Astrocyte of the cerebellum (primary cell): ENCODE data around the gene FGR.

ENCODE experiments used
- DNase-seq: peaks from one replicate; pipeline ENCODE4 v3.0.0-alpha.2; 2011; ENCODE audit warnings: low read depth
- H3K4me3 ChIP-seq: 2 replicates; pipeline ENCODE4 v1.5.1; 2011; ENCODE audit warnings: mild to moderate bottlenecking, low read depth, low read length, moderate library complexity
- CTCF ChIP-seq: IDR thresholded peaks from 2 replicates; pipeline ENCODE4 v1.5.1; 2012; ENCODE audit warnings: low read length, low read depth, moderate library complexity, mild to moderate bottlenecking; ENCODE audit errors: missing control alignments
- in situ Hi-C: cut with HindIII; loops from 2 replicates; pipeline ENCODE4 v1.10.0; 2017; ENCODE audit warnings: low sequenced_read_pairs

The FGR gene

GRCh38 chr1:27585684-27586083 is 49.3 kb downstream of the FGR start:
- in situ Hi-C loops: no loop called here
- no peak overlapping the region for H3K4me3 ChIP-seq
- no peak for DNase-seq
- TF ChIP-seq CTCF: no peak

GRCh38 chr1:27584453-27584852 is 50.5 kb downstream of the FGR start:
- H3K4me3 ChIP-seq: no peak overlapping the region
- no peak for DNase-seq
- in situ Hi-C loops: no loop called here
- no peak for TF ChIP-seq CTCF

GRCh38 chr1:27583479-27583878 is 51.5 kb downstream of the FGR start:
- in situ Hi-C loops: no loop called here
- no peak overlapping the region for H3K4me3 ChIP-seq
- no peak for TF ChIP-seq CTCF
- no peak for DNase-seq

- DNase-seq: no peak
- no peak overlapping the region for H3K4me3 ChIP-seq
- no peak for TF ChIP-seq CTCF
- in situ Hi-C loops: no loop called here
Measured at GRCh38 chr1:27581823-27582243, 53.2 kb downstream of the FGR start.

GRCh38 chr1:27577504-27578188 is 57.3 kb downstream of the FGR start:
- no peak overlapping the region for H3K4me3 ChIP-seq
- in situ Hi-C loops: no loop called here
- no peak for DNase-seq
- no peak for TF ChIP-seq CTCF

- DNase-seq: no peak
- H3K4me3 ChIP-seq: no peak overlapping the region
- in situ Hi-C loops: no loop called here
- no peak for TF ChIP-seq CTCF
Measured at GRCh38 chr1:27576806-27577227, 58.2 kb downstream of the FGR start.

GRCh38 chr1:27575840-27576331 is 59.1 kb downstream of the FGR start:
- H3K4me3 ChIP-seq: peak overlapping the region; percentile 21
- in situ Hi-C loops: no loop called here
- no peak for TF ChIP-seq CTCF
- no peak for DNase-seq
